Measurements from ENCODE around the gene MAS1.

The MAS1 gene

DNA sequence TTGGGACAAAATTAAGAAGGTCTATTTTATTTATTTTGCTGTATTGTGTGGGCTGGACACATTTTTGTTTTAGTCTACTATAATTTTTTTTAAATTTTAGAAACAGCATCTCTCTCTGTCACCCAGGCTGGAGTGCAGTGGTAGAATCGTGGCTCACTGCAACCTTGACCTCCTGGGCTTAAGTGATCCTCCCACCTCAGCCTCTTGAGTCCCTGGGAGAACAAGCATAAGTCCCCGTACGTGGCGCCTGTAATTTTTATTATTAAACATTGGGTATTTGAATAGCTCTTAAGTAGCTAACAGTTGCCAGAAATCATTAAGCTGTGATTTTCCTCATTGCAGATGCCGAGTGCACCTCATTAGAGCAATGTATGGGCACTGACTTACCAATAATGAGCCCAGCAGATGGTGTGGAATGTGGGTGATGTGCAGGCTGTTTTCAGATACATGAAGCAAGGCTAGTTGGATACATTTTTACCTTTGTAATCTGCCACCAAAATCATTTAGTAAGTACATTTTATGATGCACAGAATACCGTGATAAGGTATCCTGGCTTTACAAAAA, 10.3 kb upstream of the MAS1 start:
- no peak for DNase-seq (ENCODE audit: low read depth)

DNA sequence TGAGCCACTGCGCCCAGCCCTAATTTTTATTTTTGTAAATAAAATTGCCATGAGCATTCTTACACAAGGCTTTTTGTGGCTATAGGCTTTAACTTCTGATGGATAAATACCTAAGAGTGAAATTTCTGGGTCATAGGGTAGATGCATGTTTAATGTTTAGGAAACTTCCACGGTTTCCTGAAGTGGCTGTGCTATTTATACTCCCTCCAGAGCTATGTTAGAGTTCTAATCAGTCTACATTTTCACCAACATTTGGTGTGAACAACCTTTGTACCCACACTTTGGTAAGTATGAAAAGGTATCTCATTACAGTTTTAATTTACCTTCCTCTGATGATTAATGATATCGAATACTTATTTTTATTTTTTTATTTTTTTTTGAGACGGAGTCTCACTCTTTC, 6.1 kb upstream of the MAS1 start:
- DNase-seq (ENCODE audit: low read depth) = no peak

DNA sequence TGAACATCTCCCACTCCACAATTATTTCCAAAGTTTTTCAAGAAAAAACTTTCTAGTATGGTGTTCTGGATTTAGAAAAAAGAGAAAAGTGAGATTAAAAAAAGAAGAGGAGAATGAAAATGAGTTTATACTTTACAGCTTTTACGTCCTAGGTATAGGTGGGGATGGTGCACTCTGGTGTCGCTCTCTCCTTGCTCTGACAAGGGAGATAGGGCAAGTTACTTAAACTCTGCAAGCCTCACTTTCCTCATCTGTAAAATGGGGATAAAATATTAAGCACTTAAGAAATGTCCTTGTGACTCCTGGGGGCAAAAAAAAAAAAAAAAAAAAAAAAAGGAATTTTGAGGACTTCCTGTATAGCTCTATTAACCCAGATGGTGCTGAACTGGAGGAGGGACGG, 4.5 kb upstream of the MAS1 start:
- DNase-seq (ENCODE audit: low read depth) = no peak

DNA sequence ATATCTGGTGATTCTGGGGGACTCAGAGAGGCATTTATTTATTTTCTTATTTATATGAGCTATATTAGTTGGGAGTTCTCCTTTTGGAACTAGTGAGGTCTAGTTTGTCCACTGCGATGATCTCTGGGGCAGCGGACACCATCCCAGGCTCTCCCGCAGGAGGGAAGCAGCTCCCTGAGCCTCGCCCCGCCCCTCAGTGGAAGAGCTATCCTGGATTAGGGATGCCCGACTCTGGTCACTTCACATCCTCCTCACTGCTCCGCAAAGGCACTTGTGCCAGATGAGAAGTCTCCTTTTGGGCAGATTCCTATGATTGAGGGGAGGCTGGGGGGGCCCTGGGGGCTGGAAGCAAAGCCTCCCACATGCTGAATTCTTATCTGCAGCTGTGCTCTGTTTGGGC, 3.6 kb upstream of the MAS1 start:
- DNase-seq (ENCODE audit: low read depth) = no peak

DNA sequence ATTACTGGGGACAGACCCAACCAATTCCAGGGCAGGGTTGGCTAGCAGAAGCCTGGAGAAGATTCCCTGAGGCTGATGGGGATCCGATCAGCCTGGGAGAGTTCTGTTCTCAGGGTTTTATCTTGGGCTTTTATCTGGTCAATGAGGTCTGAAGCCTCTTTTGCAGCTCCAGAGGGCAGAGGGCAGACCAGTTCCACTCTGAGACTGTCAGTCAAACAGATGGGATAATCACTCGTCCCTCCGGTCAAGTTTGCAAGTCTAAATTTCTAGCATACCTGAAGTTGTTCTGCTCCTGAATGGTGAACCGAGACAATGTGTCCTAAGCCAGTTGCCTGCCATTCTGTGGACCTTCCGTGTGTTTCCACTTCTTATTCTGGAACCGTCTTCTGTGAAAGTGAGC, 3.0 kb upstream of the MAS1 start:
- DNase-seq (ENCODE audit: low read depth) = no peak

DNA sequence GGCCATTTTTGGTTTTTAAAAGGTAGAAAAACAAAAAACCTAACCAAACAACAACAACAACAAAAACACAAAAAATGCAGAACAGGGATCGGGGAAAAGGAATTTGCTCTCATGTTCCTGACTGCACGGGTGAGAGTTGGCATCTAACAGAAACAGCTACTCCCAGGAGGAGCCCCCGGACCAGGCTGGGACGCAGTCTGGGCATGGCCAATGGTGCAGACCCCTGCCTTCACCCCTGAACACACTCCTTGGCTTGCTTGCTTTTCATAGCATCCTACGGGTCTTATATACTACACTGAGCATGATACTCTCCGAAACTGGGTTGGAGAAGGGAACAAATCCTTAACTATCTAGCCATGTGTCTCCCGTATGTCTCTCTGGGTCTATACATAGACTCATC, 587 bp upstream of the MAS1 start:
- DNase-seq (ENCODE audit: low read depth) = no peak

DNA sequence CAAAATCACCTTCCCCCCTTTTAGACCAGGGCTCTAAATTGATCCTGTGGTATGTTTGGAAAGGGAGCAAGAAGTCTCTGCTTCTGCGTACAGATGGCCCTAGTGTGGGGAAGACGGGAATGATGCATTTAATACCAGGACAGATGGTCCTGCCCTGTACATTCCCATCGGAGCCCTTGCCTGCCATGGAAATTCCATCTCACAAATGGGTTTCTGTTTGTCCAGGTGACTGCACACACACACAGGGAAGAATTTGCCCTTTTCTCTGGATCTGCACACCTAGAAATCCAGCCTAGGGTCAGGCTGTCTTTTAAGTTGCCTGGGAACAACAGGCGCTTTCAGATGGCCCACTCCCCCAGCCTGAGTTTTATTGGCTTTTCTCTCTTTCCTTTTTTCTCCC, 1.3 kb downstream of the MAS1 start:
- no peak for DNase-seq (ENCODE audit: low read depth)

DNA sequence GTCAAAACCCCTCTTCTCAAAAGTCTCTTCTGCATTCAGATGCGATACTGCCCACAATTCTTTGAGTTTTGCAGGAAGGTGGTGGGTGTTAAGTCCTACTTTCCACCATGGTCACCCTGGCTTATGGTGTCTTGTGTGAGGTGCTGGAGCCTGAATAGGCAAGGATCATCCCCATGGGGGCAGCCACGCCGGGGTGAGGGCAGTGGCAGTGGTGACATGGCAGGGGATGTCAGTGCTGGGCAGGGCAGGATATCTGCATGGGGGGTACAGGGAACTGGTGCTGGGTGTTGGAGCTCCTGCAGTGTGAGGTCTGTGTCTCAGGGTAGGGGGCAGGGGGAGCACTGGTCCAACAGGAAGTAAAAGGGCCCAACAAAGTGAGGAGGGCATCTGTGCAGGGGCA, 2.3 kb downstream of the MAS1 start:
- no peak for DNase-seq (ENCODE audit: low read depth)

DNA sequence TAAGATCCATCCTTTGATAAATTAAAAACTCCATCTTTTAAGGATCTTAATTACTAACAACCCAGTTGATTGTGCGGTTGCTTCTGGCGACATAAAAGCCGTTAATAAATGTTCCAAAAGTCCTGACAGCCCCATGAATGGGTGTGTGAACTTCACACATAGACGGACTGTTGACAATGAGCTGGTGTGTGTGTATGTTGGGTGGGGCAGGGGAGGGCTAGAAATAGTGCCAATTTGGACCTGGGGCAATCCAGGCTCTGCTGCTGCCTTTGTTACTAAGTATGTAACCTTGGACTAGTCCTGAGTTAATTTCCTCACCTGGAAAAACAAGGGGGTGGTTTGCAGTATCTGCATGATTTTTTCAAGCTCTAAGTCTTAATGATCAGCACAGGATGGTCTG, 4.2 kb downstream of the MAS1 start:
- no peak for DNase-seq (ENCODE audit: low read depth)

DNA sequence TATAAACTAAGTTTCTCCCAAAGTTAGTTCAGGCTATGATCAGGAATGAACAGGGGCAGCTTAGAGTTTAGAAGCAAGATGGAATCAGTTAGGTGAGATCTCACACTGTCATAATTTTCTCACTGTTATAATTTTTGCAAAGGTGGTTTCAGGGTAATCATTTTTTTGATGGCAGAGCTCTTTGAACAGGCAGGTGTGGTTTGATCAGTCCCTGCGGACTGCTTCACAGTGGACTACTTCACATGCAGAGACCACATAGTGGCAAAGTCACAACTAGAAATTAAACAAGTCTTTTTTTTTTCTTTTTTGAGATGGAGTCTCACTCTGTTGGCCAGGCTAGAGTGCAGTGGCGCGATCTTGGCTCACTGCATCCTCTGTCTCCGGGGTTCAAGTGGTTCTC, 6.8 kb downstream of the MAS1 start:
- no peak for DNase-seq (ENCODE audit: low read depth)

DNA sequence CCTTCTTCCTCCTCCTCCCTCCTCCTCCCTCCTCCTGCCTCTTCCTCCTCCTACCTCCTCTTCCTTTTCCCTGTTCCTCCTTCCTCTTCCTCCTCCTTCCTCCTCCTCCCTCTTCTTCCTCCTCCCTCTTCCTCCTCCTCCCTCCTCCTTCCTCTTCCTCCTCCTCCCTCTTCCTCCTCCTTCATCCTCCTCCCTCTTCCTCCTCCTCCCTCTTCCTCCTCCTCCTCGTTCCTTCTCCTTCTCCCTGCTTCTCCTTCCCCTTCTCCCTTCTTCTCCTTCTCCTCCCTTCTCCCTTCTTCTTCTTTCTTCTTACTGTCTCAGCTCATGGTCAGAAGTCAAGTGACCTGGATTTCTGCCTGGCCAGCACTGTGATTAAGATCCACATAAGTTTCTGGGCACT, 7.7 kb downstream of the MAS1 start:
- no peak for DNase-seq (ENCODE audit: low read depth)

DNA sequence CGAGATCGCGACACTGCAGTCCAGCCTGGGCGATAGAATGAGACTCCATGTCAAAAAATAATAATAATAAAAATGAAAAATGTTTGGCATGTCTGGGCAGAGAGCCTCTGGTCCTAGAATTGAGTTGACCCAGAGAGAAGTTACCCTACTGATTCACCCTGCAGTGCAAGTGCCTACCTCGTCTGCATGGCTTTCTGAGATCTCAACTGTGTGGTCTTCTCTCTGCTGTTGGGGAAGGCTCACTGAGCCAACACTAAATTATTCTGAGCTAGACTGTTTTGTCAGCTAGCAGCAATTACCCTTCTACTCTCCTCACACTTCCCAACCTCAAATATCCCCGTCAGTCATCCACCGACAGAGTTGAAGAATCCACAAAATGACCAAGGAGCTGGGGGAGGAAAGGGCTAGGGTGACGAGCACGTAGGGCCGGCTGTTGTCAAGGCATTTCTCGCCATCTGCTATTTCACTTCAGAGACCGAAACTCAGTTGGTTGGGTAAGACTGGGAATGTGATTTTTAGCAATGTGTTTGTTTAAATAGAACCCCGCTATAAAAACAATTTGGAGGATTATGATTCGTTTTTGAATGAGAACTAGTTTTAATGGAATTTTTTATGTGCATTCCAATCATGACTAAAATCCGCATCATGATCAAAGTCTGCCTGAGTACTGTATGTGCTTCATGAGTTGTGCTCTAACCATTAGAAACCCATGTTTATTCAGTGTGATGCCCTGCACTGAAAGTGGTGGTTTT, 9.4 kb downstream of the MAS1 start:
- no peak for DNase-seq (ENCODE audit: low read depth)

DNA sequence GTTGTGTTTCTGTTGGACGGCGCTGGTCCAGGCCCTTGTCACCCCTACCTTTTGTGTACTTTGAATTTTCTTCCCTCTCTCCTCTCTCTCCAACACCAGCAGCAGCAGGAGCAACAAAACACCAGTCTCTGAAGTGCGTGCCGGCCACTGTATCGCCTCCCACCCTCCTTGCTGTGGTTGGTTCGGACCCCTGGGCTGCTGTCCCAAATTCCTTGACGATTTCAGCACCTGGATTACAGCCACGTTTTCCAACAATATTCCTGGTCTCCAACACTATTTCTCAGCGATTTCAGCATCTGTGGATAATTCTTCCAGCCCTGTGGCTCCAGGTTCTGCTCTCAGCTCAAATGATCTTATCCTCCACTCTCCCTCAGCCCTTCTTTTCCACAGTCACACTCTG, 11.8 kb downstream of the MAS1 start:
- DNase-seq (ENCODE audit: low read depth) = no peak

DNA sequence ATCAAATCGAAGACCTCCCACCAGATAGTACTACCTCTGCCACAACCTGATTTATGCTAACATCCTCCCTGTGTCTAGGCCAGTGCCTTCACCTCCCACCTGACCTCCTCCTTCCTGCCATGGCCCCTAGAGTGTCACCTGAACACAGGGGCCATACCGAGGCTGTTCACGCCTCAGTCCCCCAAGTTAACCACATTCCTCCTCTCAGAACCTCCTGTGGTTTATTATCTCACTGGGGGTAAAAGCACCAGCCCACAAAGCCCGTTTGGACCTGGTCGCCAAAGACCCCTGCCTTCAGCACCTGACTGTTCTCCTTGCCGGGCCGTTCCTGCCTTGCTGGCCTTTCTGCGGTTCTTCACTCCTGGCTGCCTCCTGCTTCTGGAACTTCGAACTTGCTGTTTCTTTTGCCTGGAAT, 13.7 kb downstream of the MAS1 start:
- no peak for DNase-seq (ENCODE audit: low read depth)

DNA sequence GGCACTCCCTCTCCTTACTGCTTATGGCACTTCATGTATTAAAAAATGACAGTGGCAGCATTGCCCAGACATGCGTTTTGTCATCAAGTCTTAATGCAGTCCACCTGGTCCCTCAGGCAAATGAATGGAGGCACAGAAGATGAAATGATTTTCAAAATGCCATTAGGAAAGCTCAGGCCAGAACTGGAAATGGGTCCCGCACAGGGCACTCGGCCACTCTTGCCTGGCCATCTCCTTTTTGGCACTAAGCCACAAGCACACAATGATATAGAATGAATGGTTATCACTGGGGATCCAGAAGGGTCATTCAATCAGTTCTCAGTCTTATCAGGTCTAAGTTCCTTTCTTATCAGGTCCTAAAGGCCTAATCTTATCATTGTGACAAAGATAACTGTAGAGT, 15.6 kb downstream of the MAS1 start:
- no peak for DNase-seq (ENCODE audit: low read depth)

DNA sequence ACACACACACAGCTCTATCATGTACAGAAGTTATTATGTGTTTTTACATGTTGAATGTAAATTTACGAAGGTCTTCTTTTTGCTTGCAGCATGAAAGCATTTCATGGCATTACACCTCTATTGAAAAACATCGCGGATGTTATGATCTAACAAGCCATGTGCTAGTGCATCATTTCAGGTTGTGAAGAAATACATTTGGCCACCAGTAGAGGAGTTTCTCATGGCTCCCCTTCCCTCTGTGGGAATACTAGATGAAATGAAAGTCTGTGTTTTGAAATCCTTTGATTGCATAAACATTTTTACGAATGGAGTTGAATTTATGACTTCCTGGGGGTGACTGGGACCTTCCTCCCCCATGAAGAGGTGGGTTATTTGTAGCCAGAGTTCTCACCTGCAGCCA, 17.7 kb downstream of the MAS1 start:
- no peak for DNase-seq (ENCODE audit: low read depth)

DNA sequence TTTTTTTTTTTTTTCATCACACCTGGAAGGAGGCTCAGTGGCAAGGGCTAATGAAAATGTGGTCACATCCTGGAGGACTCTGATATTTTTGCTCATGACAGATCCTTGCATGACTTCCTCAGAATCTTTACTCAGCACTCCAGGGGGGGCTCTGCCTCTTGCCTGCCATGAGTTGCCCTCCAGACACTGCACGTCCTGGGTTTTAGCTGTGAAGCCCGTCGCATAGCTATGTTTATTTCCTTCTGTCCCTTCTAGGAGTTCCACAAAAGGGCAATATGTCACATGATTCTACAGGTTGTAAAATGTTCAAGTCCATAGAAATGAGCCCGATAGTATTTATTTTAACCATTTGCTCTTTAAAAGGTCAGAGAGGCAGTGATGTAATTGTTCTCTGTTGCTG, 18.2 kb downstream of the MAS1 start:
- no peak for DNase-seq (ENCODE audit: low read depth)

DNA sequence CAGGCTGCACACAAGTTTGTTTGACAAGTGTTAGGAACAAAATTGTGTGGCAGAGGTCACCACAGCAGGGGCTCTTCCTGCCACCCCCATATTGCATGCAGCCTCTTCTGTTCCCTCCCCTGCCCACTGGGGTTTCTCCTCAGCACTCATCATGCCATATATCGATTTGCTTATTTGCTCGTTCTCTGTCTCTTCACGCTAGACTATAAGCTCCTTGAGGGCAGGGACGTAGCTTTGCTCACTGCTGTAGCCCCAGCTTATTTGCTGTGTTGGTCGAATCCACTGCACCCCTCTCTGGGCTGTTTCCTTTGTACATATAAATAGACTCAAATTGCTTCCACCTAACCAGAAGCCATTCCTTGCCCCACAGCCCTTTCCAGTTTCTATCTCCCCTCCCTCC, 19.6 kb downstream of the MAS1 start:
- no peak for DNase-seq (ENCODE audit: low read depth)

DNA sequence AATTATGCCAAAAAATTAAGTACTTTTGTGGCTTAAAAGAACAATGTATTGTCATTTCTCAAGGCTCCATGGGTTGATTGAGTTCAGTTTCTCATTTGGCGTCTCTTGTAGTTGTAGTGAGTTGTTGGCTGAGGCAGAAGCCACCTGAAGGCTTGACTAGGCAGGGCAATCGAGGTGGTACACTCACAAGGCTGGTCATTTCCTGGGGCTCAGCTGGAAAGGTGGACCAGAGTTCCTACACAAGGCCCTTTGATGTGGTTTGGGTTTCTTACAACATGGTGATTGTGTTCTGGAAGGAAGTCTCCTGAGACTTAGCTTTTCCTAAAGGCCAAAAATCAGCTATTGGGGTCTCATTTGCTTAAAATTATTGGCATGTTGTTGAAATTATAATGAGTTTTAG, 22.6 kb downstream of the MAS1 start:
- no peak for DNase-seq (ENCODE audit: low read depth)

DNA sequence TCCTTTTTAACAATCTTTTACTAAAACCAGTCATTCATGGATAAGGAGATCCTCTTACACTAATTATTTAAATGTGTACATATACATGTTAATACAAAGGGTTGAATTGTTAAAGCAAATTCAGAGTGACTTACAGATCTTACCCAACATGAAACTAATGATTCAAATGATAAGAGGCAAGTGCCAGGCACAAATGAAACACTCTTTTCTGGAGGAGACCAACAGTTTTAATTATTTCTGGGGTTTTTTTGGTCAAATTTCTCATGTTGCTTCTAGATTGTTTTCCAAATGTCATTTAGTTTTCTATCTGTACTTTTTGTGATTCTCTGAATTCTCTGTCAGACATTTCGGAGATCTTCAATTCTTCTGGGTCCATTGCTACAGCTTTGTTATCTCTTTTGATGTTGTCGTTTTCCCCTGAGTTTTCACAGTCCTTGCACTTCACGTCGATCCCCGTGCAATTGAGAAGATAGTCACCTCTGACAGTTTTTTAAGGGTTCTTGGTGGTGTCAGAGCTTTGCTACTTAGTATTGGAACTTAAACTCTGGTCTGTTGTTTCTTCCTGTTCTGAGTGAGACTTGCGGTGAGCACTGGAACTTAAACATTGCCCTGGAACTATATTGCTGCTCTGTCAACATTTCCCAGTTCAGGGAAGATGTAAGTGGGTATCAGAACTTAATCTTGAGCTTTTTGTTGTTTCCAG, 23.2 kb downstream of the MAS1 start:
- no peak for DNase-seq (ENCODE audit: low read depth)

DNA sequence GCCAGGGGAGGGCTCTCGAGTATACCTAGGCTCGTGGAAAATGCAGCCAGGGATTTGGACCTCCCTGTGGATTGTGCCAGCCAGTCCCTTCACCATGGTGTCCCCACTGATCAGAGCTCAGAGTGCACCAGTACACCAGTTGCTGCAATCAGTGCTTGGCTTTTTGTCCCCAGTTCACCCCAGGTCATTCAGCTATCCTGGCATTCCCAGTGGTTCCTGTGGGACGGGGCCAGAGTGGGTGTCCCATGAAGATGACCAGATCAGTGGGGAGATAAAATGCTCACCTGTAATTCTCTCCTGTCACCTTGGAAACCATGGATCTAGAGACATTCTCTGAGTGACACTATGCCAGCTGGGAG, 23.8 kb downstream of the MAS1 start:
- no peak for DNase-seq (ENCODE audit: low read depth)

DNA sequence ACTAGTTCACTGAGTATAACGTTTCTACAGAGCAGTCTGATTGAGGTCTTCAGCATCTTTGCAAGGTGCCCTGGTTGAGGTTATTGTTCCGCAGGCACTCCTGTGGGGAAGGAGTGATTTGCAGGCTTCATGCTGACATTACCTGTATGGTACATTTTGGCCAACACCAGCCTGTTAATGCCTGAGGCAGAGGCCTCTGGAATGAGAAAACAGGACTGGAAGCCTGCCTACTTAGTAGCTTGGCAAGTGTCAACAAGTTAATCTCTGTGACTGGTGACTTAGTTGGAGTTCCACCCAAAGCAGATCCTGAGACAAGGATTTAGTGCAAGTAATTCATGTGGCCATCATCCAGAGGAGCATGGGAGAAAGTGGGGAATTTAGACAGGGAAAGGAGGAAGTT, 24.6 kb downstream of the MAS1 start:
- DNase-seq (ENCODE audit: low read depth) = no peak

DNA sequence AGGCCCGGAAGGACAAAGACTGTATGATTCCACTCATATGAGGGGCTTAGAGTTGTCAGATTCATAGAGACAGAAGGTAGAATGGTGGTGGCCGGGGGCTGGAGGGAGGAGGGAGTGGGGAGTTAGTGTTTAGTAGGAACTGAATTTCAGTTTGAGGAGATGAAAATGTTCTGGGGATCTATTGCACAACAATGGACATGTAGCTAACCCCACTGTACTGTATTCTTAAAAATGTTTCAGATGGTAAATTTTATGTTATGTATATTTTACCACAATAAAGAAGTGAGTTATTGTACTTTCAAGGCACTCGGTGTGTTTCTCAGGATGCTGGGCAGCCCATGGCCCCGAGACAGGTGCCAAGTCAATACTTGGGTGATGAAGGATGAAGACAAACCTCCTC, 25.4 kb downstream of the MAS1 start:
- DNase-seq (ENCODE audit: low read depth) = no peak

DNA sequence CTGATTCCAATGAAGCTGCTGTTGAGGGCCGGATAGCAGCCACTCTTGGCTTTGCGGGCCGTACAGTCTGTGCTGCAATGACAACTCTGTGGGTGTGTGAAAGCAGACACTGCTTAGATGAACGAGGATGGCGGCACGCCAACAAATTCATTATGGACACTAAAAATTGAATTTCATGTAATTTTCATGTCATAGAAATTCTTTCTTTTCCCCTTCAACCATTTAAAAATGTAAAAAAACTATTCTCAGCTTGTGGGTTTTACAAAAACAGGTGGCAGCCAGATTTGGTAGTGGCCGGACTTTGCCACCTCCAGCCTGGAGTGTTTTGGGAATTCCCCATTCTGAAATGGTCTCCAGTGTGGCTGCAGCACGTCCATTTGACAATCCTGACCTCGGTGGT, 26.0 kb downstream of the MAS1 start:
- no peak for DNase-seq (ENCODE audit: low read depth)
